ENCODE measurements around the gene POU4F3.

The POU4F3 gene

DNA sequence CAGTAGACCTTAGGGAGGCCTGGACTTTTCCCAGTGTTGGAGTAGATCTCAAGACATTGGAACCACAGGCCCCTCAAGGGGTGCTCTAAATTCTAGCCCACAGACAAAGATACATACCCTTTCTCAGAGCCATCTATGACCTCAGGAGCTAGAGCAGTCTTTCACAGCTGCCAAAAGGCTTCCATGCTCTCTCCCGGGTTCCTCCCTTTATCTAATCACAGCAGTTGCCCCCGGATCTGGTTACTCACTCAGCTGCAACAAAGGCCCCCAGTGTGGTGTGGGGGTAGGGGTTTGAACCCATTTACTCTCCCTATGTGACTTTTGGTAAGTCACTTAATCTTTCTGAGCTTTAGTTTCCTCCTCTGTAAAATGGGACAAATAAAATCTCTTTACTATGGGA is 27.0 kb downstream of the POU4F3 start:
- DNase-seq: no peak
- Histone ChIP-seq H3K36me3 (no peaks in the 10 kb centered on the region), H3K27me3 (ENCODE audit: insufficient read depth, low read depth, severe bottlenecking) (no peaks in the 10 kb centered on the region), H3K4me3 (ENCODE audit: low read depth, low read length) (no peak overlapping the region), H3K9me3 (ENCODE audit: severe bottlenecking) (no peaks in the 10 kb centered on the region), H3K27ac (no peak overlapping the region)
- TF ChIP-seq, protein P1, sequence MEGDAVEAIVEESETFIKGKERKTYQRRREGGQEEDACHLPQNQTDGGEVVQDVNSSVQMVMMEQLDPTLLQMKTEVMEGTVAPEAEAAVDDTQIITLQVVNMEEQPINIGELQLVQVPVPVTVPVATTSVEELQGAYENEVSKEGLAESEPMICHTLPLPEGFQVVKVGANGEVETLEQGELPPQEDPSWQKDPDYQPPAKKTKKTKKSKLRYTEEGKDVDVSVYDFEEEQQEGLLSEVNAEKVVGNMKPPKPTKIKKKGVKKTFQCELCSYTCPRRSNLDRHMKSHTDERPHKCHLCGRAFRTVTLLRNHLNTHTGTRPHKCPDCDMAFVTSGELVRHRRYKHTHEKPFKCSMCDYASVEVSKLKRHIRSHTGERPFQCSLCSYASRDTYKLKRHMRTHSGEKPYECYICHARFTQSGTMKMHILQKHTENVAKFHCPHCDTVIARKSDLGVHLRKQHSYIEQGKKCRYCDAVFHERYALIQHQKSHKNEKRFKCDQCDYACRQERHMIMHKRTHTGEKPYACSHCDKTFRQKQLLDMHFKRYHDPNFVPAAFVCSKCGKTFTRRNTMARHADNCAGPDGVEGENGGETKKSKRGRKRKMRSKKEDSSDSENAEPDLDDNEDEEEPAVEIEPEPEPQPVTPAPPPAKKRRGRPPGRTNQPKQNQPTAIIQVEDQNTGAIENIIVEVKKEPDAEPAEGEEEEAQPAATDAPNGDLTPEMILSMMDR (IDR thresholded peaks at IDR 0.05; ENCODE audit: low read depth, low read length): no peak

DNA sequence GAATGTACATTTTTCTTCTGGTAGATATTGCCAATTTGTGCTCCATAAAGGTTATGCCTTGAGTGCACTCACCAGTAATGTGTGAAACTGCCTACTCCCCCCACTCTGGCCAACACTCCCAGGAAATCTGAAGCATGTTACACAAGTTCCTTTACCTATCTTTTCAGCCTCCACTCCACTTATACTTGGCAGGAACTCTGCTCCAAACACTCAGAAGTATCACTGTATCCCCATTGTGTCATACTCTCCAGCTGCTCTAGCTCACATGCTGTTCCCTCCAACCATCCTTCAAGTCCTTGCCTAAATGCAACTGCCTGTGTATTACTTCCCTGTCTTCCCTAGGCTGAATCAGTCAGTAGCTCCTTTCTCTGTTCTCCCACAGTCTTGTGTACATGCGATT is 28.3 kb downstream of the POU4F3 start:
- TF ChIP-seq, protein P1 (IDR thresholded peaks at IDR 0.05; ENCODE audit: low read depth, low read length): no peak
- Histone ChIP-seq H3K9me3 (ENCODE audit: severe bottlenecking) (no peaks in the 10 kb centered on the region), H3K27me3 (ENCODE audit: insufficient read depth, low read depth, severe bottlenecking) (no peaks in the 10 kb centered on the region), H3K36me3 (no peaks in the 10 kb centered on the region), H3K4me3 (ENCODE audit: low read depth, low read length) (no peak overlapping the region), H3K27ac (no peak overlapping the region)
- DNase-seq: no peak

DNA sequence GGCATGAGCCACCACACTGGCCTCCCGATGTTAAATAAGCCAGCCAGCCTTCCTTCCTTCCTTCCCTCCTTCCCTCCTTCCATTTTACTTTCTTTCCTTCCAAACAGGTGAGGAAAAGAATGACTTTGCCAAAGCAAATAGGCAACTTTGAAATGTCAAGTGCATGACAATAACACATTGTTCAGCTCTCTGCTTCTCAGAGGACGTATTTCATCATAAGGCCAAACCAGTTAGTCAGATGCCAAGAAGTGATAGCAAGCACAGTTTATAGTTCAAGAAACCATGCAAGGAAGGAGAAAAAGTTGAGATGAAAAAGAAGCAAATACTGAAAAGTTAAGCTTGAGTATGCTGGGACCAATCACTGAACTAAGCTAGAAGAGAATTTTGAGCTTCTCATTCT is 29.5 kb downstream of the POU4F3 start:
- Histone ChIP-seq H3K27ac (no peak overlapping the region), H3K36me3 (no peaks in the 10 kb centered on the region), H3K27me3 (ENCODE audit: insufficient read depth, low read depth, severe bottlenecking) (no peaks in the 10 kb centered on the region), H3K4me3 (ENCODE audit: low read depth, low read length) (no peak overlapping the region), H3K9me3 (ENCODE audit: severe bottlenecking) (no peaks in the 10 kb centered on the region)
- TF ChIP-seq, protein P1 (IDR thresholded peaks at IDR 0.05; ENCODE audit: low read depth, low read length): no peak
- DNase-seq: no peak

DNA sequence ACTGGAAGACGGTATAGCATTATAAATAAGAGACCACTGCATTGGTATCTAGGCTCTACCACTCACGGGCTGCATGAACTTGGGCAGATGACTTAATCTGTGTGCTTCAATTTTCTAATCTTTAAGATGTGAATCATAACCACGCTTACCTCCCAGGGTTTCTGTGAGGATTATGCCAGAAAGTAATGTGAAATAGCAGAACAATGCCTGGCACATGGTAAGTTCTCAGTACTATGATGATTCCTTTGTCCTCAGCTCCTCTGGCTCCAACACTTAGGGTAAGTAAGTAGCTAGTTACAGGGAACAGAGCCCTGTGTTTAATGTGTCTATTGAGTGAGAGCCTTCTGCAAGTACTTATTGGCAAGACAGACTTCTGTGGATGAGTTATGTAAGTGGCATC is 31.1 kb downstream of the POU4F3 start:
- no peak overlapping the region for H3K27ac ChIP-seq
- no peaks in the 10 kb centered on the region for H3K9me3 ChIP-seq (ENCODE audit: severe bottlenecking)
- no peaks in the 10 kb centered on the region for H3K27me3 ChIP-seq (ENCODE audit: insufficient read depth, low read depth, severe bottlenecking)
- no peaks in the 10 kb centered on the region for H3K36me3 ChIP-seq
- DNase-seq: no peak
- no peak overlapping the region for H3K4me3 ChIP-seq (ENCODE audit: low read depth, low read length)
- TF ChIP-seq, protein P1 (IDR thresholded peaks at IDR 0.05; ENCODE audit: low read depth, low read length): no peak

DNA sequence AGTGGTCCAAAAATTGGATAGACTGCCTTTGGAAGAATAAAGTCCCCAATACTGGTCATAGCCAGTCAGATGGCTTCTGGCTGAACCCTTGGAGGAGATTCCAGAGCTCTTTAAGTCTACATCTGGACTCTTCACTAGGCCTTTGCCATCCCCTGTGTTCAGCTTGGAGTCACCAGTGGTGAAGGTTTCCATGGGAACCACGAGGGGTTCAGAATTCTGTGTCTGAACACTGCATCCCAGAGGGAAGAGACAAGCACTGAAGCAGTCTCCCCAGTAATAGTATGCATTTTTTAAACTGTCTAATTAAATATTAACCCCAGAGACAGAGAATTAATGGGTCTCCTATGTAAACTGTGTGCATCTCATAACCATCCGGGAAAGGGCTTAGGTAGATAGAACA is 38.2 kb downstream of the POU4F3 start:
- TF ChIP-seq, protein P1 (IDR thresholded peaks at IDR 0.05; ENCODE audit: low read depth, low read length): no peak
- no peak for DNase-seq
- Histone ChIP-seq H3K9me3 (ENCODE audit: severe bottlenecking) (no peaks in the 10 kb centered on the region), H3K27ac (no peak overlapping the region), H3K4me3 (ENCODE audit: low read depth, low read length) (no peak overlapping the region), H3K36me3 (no peaks in the 10 kb centered on the region), H3K27me3 (ENCODE audit: insufficient read depth, low read depth, severe bottlenecking) (no peaks in the 10 kb centered on the region)

DNA sequence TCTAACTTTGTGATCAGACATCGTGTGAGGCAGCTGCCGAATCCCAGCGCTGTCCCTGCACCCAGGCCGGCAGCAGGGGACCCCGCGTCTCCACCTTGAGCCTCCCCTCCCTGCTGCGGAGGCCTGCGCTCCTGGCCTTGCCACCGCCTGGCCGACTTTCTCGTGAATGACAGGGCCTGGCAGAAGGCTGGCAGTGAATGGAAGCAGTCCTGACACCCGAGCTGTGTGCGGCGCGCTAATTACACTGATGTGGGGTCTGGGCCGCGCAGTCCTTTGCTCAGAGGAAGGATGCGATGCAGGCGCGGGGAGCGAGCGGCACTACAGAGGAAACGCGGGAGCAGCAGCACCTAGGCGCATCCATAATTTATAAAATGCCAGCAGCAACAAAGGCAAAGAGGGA is 40.3 kb downstream of the POU4F3 start:
- Histone ChIP-seq H3K36me3 (no peaks in the 10 kb centered on the region), H3K27ac (no peak overlapping the region), H3K27me3 (ENCODE audit: insufficient read depth, low read depth, severe bottlenecking) (no peaks in the 10 kb centered on the region), H3K9me3 (ENCODE audit: severe bottlenecking) (no peaks in the 10 kb centered on the region), H3K4me3 (ENCODE audit: low read depth, low read length) (no peak overlapping the region)
- TF ChIP-seq, protein P1 (IDR thresholded peaks at IDR 0.05; ENCODE audit: low read depth, low read length): no peak
- DNase-seq: no peak
